Astrocyte (in vitro differentiated cells and primary cell): ENCODE measurements around the gene TAF6. TPM values are rescaled to one million over a fixed set of nuclear protein-coding genes. Genes with fewer than 3 reads are reported as not detected.
A peak's percentile ranks its signal among the peaks of the same experiment; 100 is the strongest.

Experiments
- DNase-seq: peaks from one replicate; pipeline ENCODE4 v3.0.0-alpha.2; 2010; ENCODE audit warnings: low read depth
- FAIRE-seq: peaks from 2 replicates; lab custom pipeline; 2011; peaks lifted over from hg19 to GRCh38; lab: Jason Lieb, UNC
- H2AFZ ChIP-seq: 2 replicates; pipeline ENCODE4 v1.6.0; 2012; ENCODE audit warnings: low read depth, low read length, inconsistent platforms
- H3K27ac ChIP-seq: 2 replicates; pipeline ENCODE4 v1.5.1; 2011; ENCODE audit warnings: low read depth, low read length, inconsistent platforms
- H3K27me3 ChIP-seq: 2 replicates; pipeline ENCODE4 v1.6.0; 2011; ENCODE audit warnings: low read length, inconsistent platforms; ENCODE audit not compliant: insufficient read depth
- H3K36me3 ChIP-seq: 2 replicates; pipeline ENCODE4 v1.5.1; 2011; ENCODE audit warnings: low read length, inconsistent platforms; ENCODE audit not compliant: insufficient read depth
- H3K4me1 ChIP-seq: 2 replicates; pipeline ENCODE4 v1.5.1; 2011; ENCODE audit warnings: low read length, inconsistent platforms; ENCODE audit not compliant: insufficient read depth
- H3K4me2 ChIP-seq: 2 replicates; pipeline ENCODE4 v1.6.0; 2012; ENCODE audit warnings: low read length, inconsistent platforms
- H3K4me3 ChIP-seq: 2 replicates; pipeline ENCODE4 v1.5.1; 2011; ENCODE audit warnings: low read depth, mild to moderate bottlenecking, low read length, inconsistent platforms; ENCODE audit not compliant: insufficient read depth
- H3K79me2 ChIP-seq: 2 replicates; pipeline ENCODE4 v1.6.0; 2012; ENCODE audit warnings: mild to moderate bottlenecking, low read length, inconsistent platforms; ENCODE audit not compliant: insufficient read depth
- H3K9ac ChIP-seq: 2 replicates; pipeline ENCODE4 v1.6.0; 2012; ENCODE audit warnings: mild to moderate bottlenecking, low read length, inconsistent platforms
- H3K9me3 ChIP-seq: 2 replicates; pipeline ENCODE4 v1.5.1; 2012; ENCODE audit warnings: low read depth, mild to moderate bottlenecking, low read length, inconsistent platforms; ENCODE audit not compliant: insufficient read depth
- H4K20me1 ChIP-seq: 2 replicates; pipeline ENCODE4 v1.6.0; 2012; ENCODE audit warnings: low read length, inconsistent platforms; ENCODE audit not compliant: insufficient read depth
- H3K27ac Mint-ChIP-seq: one replicate; pipeline ENCODE4 v1.8.0; 2021; ENCODE audit warnings: mild to moderate bottlenecking, mixed read lengths; ENCODE audit not compliant: unreplicated experiment
- H3K27me3 Mint-ChIP-seq: one replicate; pipeline ENCODE4 v1.8.0; 2021; ENCODE audit warnings: low read depth, mixed read lengths; ENCODE audit not compliant: unreplicated experiment
- H3K36me3 Mint-ChIP-seq: one replicate; pipeline ENCODE4 v1.8.0; 2021; ENCODE audit warnings: low read depth, mixed read lengths; ENCODE audit not compliant: unreplicated experiment
- H3K4me1 Mint-ChIP-seq: one replicate; pipeline ENCODE4 v1.8.0; 2021; ENCODE audit warnings: low read depth, mixed read lengths; ENCODE audit not compliant: unreplicated experiment
- H3K4me3 Mint-ChIP-seq: one replicate; pipeline ENCODE4 v1.8.0; 2021; ENCODE audit warnings: mild to moderate bottlenecking, moderate library complexity, mixed read lengths; ENCODE audit not compliant: unreplicated experiment
- H3K9me3 Mint-ChIP-seq: one replicate; pipeline ENCODE4 v1.8.0; 2021; ENCODE audit warnings: mild to moderate bottlenecking, mixed read lengths; ENCODE audit not compliant: unreplicated experiment
- EZH2 ChIP-seq: IDR thresholded peaks from 2 replicates; pipeline ENCODE4 v1.6.1; 2012; ENCODE audit warnings: mild to moderate bottlenecking, low read length, inconsistent platforms; ENCODE audit not compliant: insufficient read depth
- total RNA-seq: library from RNA; stranded (reverse); gene quantifications from 2 replicates; pipeline ENCODE4 v1.2.1, GENCODE V29; 2021
- TF ChIP-seq, protein P1 (sequence below): IDR thresholded peaks from 2 replicates; pipeline ENCODE4 v1.5.1; 2011; ENCODE audit warnings: low read depth, mild to moderate bottlenecking, inconsistent platforms, low read length, moderate library complexity; ENCODE audit not compliant: insufficient read depth

Gene TAF6
- total RNA-seq, 1 donor from 2014 or later, result 47.0 TPM

- peaks cover 13% of the 10 kb centered on the region for H3K36me3 Mint-ChIP-seq
- peak; percentile 45 for FAIRE-seq
- H3K27me3 ChIP-seq, result no peaks in the 10 kb centered on the region
- peak; percentile 98 for DNase-seq
- H4K20me1 ChIP-seq, result peaks cover 30% of the 10 kb centered on the region
- peak within 1 kb of the TSS; percentile 59 for H2AFZ ChIP-seq
- peaks cover 3% of the 10 kb centered on the region for H3K9me3 ChIP-seq
- H3K4me3 ChIP-seq, result peak within 1 kb of the TSS; percentile 96
- peak within 1 kb of the TSS; percentile 98 for H3K4me3 Mint-ChIP-seq
- H3K36me3 ChIP-seq, result peaks cover 19% of the 10 kb centered on the region
- peak within 1 kb of the TSS; percentile 94 for H3K27ac Mint-ChIP-seq
- TF ChIP-seq EZH2, result no peak
- TF ChIP-seq, protein P1, sequence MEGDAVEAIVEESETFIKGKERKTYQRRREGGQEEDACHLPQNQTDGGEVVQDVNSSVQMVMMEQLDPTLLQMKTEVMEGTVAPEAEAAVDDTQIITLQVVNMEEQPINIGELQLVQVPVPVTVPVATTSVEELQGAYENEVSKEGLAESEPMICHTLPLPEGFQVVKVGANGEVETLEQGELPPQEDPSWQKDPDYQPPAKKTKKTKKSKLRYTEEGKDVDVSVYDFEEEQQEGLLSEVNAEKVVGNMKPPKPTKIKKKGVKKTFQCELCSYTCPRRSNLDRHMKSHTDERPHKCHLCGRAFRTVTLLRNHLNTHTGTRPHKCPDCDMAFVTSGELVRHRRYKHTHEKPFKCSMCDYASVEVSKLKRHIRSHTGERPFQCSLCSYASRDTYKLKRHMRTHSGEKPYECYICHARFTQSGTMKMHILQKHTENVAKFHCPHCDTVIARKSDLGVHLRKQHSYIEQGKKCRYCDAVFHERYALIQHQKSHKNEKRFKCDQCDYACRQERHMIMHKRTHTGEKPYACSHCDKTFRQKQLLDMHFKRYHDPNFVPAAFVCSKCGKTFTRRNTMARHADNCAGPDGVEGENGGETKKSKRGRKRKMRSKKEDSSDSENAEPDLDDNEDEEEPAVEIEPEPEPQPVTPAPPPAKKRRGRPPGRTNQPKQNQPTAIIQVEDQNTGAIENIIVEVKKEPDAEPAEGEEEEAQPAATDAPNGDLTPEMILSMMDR, result peak; percentile 68
- peak within 1 kb of the TSS; percentile 90 for H3K4me2 ChIP-seq
- peak within 1 kb of the TSS; percentile 99 for H3K9ac ChIP-seq
- H3K27me3 Mint-ChIP-seq, result no peaks in the 10 kb centered on the region
- no peaks in the 10 kb centered on the region for H3K9me3 Mint-ChIP-seq
- peak within 1 kb of the TSS; percentile 93 for H3K27ac ChIP-seq
- peaks cover 25% of the 10 kb centered on the region for H3K4me1 ChIP-seq
- H3K4me1 Mint-ChIP-seq, result peaks cover 23% of the 10 kb centered on the region
- peaks cover 50% of the 10 kb centered on the region for H3K79me2 ChIP-seq
Measured at GRCh38 chr7:100081535-100082102, 37.5 kb downstream of the TAF6 start, which contains the start of gene ZNF3. TSS of gene ZNF3 (minus strand) at chr7:100081723. CDS start at chr7:100077357, 4,366 bp downstream.

DNA sequence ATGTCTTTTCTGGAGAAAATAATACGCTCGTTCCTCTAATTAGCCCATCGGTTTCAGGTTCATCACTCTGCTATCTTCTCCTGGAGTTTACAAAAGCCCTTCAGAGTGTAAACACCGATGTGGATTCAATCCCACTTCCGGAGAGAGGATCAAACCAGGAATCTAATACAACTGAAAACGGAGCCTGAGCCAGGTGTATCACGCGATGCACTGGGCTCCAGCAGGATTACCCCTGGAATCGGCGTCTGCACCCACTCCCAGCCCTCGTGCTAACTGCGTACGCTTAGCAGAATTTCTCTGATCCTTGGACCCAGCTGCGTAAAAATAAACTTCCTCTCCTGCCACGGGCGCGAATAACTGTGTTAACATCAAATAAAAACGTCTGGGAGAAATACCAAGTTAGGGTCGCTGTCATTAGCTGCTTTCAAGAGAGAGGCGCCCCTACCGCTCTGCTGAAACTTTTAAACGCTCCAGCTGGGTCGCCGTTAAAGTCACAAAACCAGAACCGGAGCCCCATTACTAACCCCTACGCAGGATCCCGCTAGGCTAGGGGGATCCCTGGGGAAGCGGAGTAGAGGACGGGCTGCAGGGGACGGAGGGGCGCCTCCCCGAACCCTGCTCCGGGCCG is 38.1 kb downstream of the TAF6 start:
- TF ChIP-seq, protein P1, result no peak
- no peak for TF ChIP-seq EZH2
- Histone ChIP-seq H3K27me3 (no peaks in the 10 kb centered on the region), H2AFZ (peak overlapping the region; percentile 59), H3K4me1 (peaks cover 24% of the 10 kb centered on the region), H4K20me1 (peaks cover 33% of the 10 kb centered on the region), H3K36me3 (peaks cover 22% of the 10 kb centered on the region), H3K4me2 (peak overlapping the region; percentile 90), H3K9ac (peak overlapping the region; percentile 99), H3K79me2 (peaks cover 56% of the 10 kb centered on the region), H3K4me3 (peak overlapping the region; percentile 96), H3K27ac (peak overlapping the region; percentile 93), H3K9me3 (peaks cover 3% of the 10 kb centered on the region)
- H3K36me3 Mint-ChIP-seq, result peaks cover 17% of the 10 kb centered on the region
- H3K9me3 Mint-ChIP-seq, result no peaks in the 10 kb centered on the region
- FAIRE-seq (no peak), DNase-seq (no peak)
- H3K27ac Mint-ChIP-seq, result peak overlapping the region; percentile 94
- no peaks in the 10 kb centered on the region for H3K27me3 Mint-ChIP-seq
- peak overlapping the region; percentile 98 for H3K4me3 Mint-ChIP-seq
- peaks cover 23% of the 10 kb centered on the region for H3K4me1 Mint-ChIP-seq
